Endothelial cell of umbilical vein (primary cell): Measurements from ENCODE around the gene PERCC1.

Source experiments
- EZH2 ChIP-seq: IDR thresholded peaks from 2 replicates; pipeline ENCODE4 v1.6.1; 2012; ENCODE audit warnings: borderline replicate concordance, low read depth, mild to moderate bottlenecking, moderate library complexity, low read length, inconsistent platforms; ENCODE audit not compliant: severe bottlenecking
- TF ChIP-seq, protein P1 (sequence below), 2 donors: IDR thresholded peaks; 1 replicate in 1 of 2; 2 replicates in 1 of 2; pipeline ENCODE4 v1.5.1; 2011; ENCODE audit warnings: low read length in 2 of 2, mild to moderate bottlenecking in 2 of 2, moderate library complexity in 2 of 2, control low read depth in 1 of 2, inconsistent platforms in 1 of 2, low read depth in 1 of 2; ENCODE audit not compliant: insufficient read depth in 1 of 2; ENCODE audit errors: extremely low read depth in 1 of 2

DNA sequence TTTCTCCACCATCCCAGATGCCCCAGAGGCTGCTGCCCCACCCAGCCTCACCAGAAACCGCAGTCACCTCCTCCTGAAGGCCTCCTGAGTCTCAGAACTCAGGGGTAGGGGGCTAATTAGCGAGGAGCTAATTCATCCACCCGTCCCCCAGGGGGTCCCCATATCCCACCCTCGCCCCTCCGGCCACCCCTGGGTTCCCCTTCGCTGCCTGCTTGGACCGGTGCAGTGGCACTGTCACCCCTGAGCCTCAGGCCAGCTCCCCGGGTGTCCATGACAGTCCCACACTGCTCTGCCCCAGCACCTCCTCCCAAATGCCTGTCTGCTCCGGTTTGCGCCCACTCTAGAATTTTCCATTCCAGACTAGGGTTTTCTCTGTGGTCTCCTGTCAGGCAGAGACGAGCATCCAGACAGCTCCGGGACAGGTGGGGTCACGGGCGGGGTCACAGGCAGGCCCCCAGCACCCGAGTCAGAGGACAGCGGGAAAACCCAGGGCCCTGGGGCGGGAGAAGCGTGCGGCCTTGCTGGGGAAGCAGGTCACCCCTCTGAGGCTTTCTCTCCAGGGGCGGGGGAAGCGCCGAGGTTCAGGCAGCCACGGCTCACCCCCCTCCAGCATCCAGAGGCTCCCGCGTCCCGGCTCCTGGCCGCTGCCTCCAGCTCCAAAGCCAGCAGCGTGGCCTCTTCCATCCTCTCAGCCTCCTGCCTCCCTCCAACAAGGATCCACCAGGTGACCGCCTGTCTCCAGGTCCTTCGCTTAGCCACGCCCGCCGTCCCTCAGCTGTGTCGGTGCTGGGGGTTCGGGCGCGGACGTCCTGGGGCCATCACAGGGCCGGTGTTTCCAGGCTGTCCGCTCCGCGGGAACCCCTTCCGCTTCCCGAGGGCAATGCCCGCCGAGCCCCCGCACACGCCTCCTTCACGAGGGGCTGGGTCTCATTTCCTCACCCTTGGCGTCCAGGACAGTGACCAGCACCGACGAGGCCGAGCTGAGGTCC, 3.1 kb upstream of the PERCC1 start:
- TF ChIP-seq EZH2: no peak
- TF ChIP-seq, protein P1, sequence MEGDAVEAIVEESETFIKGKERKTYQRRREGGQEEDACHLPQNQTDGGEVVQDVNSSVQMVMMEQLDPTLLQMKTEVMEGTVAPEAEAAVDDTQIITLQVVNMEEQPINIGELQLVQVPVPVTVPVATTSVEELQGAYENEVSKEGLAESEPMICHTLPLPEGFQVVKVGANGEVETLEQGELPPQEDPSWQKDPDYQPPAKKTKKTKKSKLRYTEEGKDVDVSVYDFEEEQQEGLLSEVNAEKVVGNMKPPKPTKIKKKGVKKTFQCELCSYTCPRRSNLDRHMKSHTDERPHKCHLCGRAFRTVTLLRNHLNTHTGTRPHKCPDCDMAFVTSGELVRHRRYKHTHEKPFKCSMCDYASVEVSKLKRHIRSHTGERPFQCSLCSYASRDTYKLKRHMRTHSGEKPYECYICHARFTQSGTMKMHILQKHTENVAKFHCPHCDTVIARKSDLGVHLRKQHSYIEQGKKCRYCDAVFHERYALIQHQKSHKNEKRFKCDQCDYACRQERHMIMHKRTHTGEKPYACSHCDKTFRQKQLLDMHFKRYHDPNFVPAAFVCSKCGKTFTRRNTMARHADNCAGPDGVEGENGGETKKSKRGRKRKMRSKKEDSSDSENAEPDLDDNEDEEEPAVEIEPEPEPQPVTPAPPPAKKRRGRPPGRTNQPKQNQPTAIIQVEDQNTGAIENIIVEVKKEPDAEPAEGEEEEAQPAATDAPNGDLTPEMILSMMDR (IDR thresholded peaks at IDR 0.05; ENCODE audit: extremely low read depth in 1 of 2, insufficient read depth in 1 of 2, low read depth in 1 of 2, low read length in 2 of 2): no peak
